Astrocyte of the cerebellum (primary cell): ENCODE results near the gene GALNTL6.

Experiments used
- DNase-seq: peaks from one replicate; pipeline ENCODE4 v3.0.0-alpha.2; 2011; ENCODE audit warnings: low read depth
- H3K4me3 ChIP-seq: 2 replicates; pipeline ENCODE4 v1.5.1; 2011; ENCODE audit warnings: mild to moderate bottlenecking, low read depth, low read length, moderate library complexity
- in situ Hi-C: cut with HindIII; loops from 2 replicates; pipeline ENCODE4 v1.10.0; 2017; ENCODE audit warnings: low sequenced_read_pairs
- TF ChIP-seq, protein P1 (sequence below): IDR thresholded peaks from 2 replicates; pipeline ENCODE4 v1.5.1; 2012; ENCODE audit warnings: low read length, low read depth, moderate library complexity, mild to moderate bottlenecking; ENCODE audit errors: missing control alignments

The GALNTL6 gene

DNA sequence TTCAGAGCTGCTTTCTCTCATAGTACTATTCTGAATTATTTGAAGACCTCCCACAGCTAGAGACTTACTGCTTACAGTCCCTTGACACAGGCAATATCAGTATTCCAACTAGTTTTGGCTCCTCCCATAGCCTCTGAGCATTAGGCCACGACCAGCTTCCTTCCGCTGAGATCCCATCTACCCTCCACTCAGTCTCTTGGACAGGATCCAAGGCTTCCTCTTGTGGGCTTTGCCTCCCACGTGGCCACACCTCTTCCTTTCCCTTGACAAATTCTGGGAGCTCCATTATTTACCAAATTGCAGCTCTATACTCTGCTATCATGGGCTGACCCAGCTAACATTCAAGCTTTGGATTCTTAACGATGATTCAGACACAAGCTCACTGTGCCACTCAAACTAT, 885.1 kb downstream of the GALNTL6 start:
- TF ChIP-seq, protein P1, sequence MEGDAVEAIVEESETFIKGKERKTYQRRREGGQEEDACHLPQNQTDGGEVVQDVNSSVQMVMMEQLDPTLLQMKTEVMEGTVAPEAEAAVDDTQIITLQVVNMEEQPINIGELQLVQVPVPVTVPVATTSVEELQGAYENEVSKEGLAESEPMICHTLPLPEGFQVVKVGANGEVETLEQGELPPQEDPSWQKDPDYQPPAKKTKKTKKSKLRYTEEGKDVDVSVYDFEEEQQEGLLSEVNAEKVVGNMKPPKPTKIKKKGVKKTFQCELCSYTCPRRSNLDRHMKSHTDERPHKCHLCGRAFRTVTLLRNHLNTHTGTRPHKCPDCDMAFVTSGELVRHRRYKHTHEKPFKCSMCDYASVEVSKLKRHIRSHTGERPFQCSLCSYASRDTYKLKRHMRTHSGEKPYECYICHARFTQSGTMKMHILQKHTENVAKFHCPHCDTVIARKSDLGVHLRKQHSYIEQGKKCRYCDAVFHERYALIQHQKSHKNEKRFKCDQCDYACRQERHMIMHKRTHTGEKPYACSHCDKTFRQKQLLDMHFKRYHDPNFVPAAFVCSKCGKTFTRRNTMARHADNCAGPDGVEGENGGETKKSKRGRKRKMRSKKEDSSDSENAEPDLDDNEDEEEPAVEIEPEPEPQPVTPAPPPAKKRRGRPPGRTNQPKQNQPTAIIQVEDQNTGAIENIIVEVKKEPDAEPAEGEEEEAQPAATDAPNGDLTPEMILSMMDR, result no peak
- no peak for DNase-seq
- no peak overlapping the region for H3K4me3 ChIP-seq
- in situ Hi-C loops, result no loop called here

DNA sequence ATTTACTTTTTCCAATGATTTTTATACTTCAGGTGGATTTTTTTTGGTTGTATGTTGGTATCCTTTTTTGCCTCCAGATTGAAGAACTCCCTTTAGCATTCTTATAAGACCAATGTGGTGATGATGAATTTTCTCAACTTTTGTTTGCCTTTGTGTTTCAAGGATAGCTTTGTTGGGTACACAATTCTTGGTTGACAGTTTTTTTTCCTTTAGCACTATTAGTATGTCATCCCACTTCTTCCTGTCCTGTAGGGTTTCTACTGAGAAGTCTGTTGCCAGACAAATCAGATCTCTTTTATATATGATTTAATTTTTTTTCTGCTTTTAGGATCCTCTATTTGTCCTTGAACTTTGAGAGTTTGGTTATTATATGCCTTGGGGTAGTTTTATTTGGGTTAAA, 892.4 kb downstream of the GALNTL6 start:
- TF ChIP-seq, protein P1, result no peak
- H3K4me3 ChIP-seq, result no peak overlapping the region
- in situ Hi-C loops, result no loop called here
- no peak for DNase-seq

DNA sequence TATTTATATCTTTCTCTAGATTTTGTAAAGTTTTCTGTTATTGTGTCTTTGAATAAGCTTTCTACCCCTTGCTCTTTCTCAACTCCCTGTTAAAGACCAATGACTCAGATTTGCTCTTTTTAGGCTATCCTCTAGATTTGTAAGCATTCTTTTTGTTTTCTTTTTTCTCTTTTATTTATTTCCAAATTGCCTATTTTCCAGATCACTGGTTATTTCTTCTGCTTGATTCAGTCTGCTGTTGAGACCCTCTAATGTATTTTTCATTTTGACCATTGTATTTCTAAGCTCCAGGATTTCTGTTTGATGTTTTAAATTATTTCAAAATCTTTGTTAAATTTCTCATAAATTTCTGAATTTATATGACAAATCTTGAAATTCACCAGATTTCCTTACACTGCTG, 892.8 kb downstream of the GALNTL6 start:
- TF ChIP-seq, protein P1, result no peak
- no peak for DNase-seq
- in situ Hi-C loops, result no loop called here
- no peak overlapping the region for H3K4me3 ChIP-seq

DNA sequence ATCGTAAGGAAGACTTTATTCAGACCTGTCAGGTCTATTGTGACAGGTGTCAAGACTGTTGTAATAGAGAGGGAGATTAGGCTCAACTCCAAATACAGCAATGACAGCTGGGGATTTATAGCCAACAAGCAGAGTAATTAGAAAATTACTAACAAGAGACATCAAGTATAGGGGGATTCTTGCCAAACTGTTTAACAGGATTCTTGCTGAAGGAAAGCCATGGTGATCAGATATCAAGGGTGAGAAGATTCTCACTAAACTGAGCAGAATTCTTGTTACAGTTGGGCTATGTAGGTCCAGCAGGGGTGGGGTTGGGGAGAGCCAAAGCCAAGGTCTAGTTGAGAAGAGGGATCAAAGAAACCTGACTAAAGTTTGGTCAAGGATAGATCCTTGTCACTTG, 894.4 kb downstream of the GALNTL6 start:
- no peak overlapping the region for H3K4me3 ChIP-seq
- in situ Hi-C loops, result no loop called here
- no peak for DNase-seq
- TF ChIP-seq, protein P1, result no peak

DNA sequence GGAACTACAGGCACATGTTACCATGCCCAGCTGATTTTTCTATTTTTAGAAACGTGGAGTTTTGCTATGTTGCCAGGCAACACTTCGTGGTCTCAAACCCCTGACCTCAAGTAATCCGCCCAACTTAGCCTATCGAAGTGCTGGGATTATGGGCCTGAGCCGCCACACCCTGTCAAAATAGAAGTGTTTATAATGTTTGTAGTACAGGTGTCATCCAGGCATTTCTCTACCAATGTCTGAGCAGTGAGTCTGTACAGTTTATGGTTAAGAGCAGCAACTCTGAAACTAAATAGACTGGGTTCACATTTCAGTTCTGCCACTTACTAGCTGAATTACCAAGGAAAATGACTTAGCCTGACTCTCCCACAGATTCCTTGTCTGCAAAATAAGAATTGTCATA, 895.0 kb downstream of the GALNTL6 start:
- DNase-seq, result no peak
- TF ChIP-seq, protein P1, result no peak
- no peak overlapping the region for H3K4me3 ChIP-seq
- in situ Hi-C loops, result no loop called here

DNA sequence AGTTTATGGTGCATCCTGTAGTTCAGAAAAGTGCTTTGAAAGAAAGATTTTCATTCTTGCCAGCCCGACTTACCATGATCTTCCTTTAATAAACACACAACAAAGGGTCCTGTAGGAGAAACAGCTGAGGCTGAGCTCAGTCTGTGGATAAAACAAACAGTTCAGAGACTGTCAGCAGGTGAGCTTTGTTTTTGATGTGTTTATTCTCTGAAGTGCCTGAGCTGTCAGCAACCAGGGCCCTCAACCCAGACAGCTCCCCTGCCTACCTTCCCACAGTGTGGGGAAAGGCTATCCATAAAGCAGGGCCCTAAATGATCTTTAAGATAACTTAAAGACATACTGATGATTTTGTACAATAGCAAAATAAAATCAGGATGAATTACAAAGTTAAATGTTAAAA, 896.2 kb downstream of the GALNTL6 start:
- in situ Hi-C loops, result no loop called here
- H3K4me3 ChIP-seq, result no peak overlapping the region
- TF ChIP-seq, protein P1, result no peak
- no peak for DNase-seq

DNA sequence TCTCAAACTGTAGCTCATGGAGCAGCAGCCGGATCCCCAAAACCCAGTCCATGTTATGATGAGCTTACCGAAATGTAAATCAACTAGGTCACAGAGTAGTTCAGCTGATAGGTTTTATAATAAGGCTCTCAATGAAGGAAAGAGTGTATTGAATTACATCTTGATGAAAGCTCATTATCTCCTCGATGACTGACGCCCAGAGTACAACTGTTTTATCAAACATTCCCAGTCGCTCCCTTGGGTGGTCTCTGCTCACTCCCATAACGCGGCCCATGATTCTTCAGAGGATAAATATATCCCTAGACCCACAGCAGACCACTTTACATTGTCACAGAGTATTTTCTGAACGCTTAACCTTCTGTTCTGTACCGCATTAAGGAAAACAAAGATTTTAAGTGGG, 903.1 kb downstream of the GALNTL6 start:
- H3K4me3 ChIP-seq, result no peak overlapping the region
- in situ Hi-C loops, result no loop called here
- TF ChIP-seq, protein P1, result no peak
- no peak for DNase-seq
